Mesenchymal stem cell (in vitro differentiated cells and primary cell): ENCODE data around the gene ASF1B.

Source experiments
- DNase-seq: peaks from one replicate; pipeline ENCODE4 v3.0.0-alpha.2; 2013
- H2AFZ ChIP-seq: one replicate; pipeline ENCODE4 v1.6.1; 2013; ENCODE audit warnings: low read depth, mild to moderate bottlenecking, control low read depth, inconsistent platforms, low read length, moderate library complexity
- H2AK5ac ChIP-seq: 2 replicates; pipeline ENCODE4 v1.6.1; 2013; ENCODE audit warnings: low read length, moderate library complexity, mild to moderate bottlenecking, inconsistent platforms; ENCODE audit not compliant: severe bottlenecking
- H2BK120ac ChIP-seq: one replicate; pipeline ENCODE4 v1.6.1; 2013; ENCODE audit warnings: low read depth, mild to moderate bottlenecking, inconsistent platforms, low read length, moderate library complexity
- H2BK12ac ChIP-seq, 2 experiments: one replicate each; pipeline ENCODE4 v1.6.1; 2013; ENCODE audit warnings: inconsistent platforms in 2 of 2, low read length in 2 of 2, mild to moderate bottlenecking in 2 of 2, moderate library complexity in 2 of 2, control low read depth in 1 of 2
- H2BK15ac ChIP-seq: one replicate; pipeline ENCODE4 v1.6.1; 2013; ENCODE audit warnings: mild to moderate bottlenecking, low read depth, inconsistent platforms; ENCODE audit not compliant: poor library complexity, severe bottlenecking
- H2BK5ac ChIP-seq: 2 replicates; pipeline ENCODE4 v1.6.1; 2013; ENCODE audit warnings: low read depth, mild to moderate bottlenecking, low read length, control low read depth, inconsistent platforms; ENCODE audit not compliant: poor library complexity, severe bottlenecking
- H3K14ac ChIP-seq, 2 experiments: one replicate each; pipeline ENCODE4 v1.6.1; 2013; ENCODE audit warnings: inconsistent platforms in 2 of 2, low read length in 2 of 2, control low read depth in 1 of 2, mild to moderate bottlenecking in 1 of 2, moderate library complexity in 1 of 2
- H3K18ac ChIP-seq, 2 experiments: one replicate each; pipeline ENCODE4 v1.6.1; 2013; ENCODE audit warnings: inconsistent platforms in 2 of 2, low read length in 2 of 2, control low read depth in 1 of 2, low read depth in 1 of 2, mild to moderate bottlenecking in 1 of 2
- H3K23ac ChIP-seq, 2 experiments: one replicate each; pipeline ENCODE4 v1.6.1; 2013; ENCODE audit warnings: inconsistent platforms in 2 of 2, low read length in 2 of 2, mild to moderate bottlenecking in 2 of 2, moderate library complexity in 2 of 2, control low read depth in 1 of 2
- H3K27ac ChIP-seq: 2 replicates; pipeline ENCODE4 v1.5.1; 2013; ENCODE audit warnings: mild to moderate bottlenecking, moderate library complexity, low read length, control low read depth, inconsistent platforms; ENCODE audit not compliant: poor library complexity, severe bottlenecking
- H3K27me3 ChIP-seq, 2 experiments: 2 replicates each; pipeline versions ENCODE4 v1.6.1 to v1.7.0; 2013; ENCODE audit warnings: low read length in 2 of 2, mild to moderate bottlenecking in 2 of 2, moderate library complexity in 2 of 2, control low read depth in 1 of 2, inconsistent platforms in 1 of 2; ENCODE audit not compliant: control insufficient read depth in 1 of 2, insufficient read depth in 1 of 2
- H3K36me3 ChIP-seq, 2 experiments: 2 replicates each; pipeline versions ENCODE4 v1.6.1 to v1.7.0; 2013; ENCODE audit warnings: low read length in 2 of 2, control low read depth in 1 of 2, inconsistent platforms in 1 of 2, low read depth in 1 of 2, mild to moderate bottlenecking in 1 of 2; ENCODE audit not compliant: insufficient read depth in 2 of 2, control insufficient read depth in 1 of 2
- H3K4ac ChIP-seq, 2 experiments: one replicate each; pipeline ENCODE4 v1.6.1; 2013; ENCODE audit warnings: inconsistent platforms in 2 of 2, low read length in 2 of 2, mild to moderate bottlenecking in 2 of 2, moderate library complexity in 2 of 2, control low read depth in 1 of 2, low read depth in 1 of 2
- H3K4me1 ChIP-seq: 2 replicates; pipeline ENCODE4 v1.6.1; 2013; ENCODE audit warnings: low read depth, low read length, control low read depth; ENCODE audit not compliant: control insufficient read depth, insufficient read depth
- H3K4me2 ChIP-seq: 2 replicates; pipeline ENCODE4 v1.6.1; 2013; ENCODE audit warnings: low read length, mild to moderate bottlenecking, inconsistent platforms; ENCODE audit not compliant: poor library complexity, severe bottlenecking
- H3K4me3 ChIP-seq, 2 experiments: 2 replicates each; pipeline versions ENCODE4 v1.5.1 to v1.7.0; 2013; ENCODE audit warnings: low read length in 2 of 2, mild to moderate bottlenecking in 2 of 2, control low read depth in 1 of 2, low read depth in 1 of 2; ENCODE audit not compliant: insufficient read depth in 1 of 2
- H3K79me1 ChIP-seq: replicated peaks from 2 replicates; pipeline ENCODE4 v1.6.1; 2013; ENCODE audit warnings: mild to moderate bottlenecking, control low read depth, low read length, inconsistent platforms; ENCODE audit not compliant: poor library complexity, severe bottlenecking
- H3K9ac ChIP-seq: 2 replicates; pipeline ENCODE4 v1.7.0; 2013; ENCODE audit warnings: mild to moderate bottlenecking, low read length, moderate library complexity
- H3K9me3 ChIP-seq: 2 replicates; pipeline ENCODE4 v1.7.0; 2013; ENCODE audit warnings: mild to moderate bottlenecking, low read length; ENCODE audit not compliant: control insufficient read depth
- H4K8ac ChIP-seq: one replicate; pipeline ENCODE4 v1.6.1; 2013; ENCODE audit warnings: inconsistent platforms, mild to moderate bottlenecking, low read length, moderate library complexity
- H4K91ac ChIP-seq: one replicate; pipeline ENCODE4 v1.6.1; 2013; ENCODE audit warnings: mild to moderate bottlenecking, low read length, inconsistent platforms
- WGBS: methylation state at CpG from one replicate; pipeline ENCODE4 v1.1.7; 2013; ENCODE audit warnings: mixed read lengths; 5-methylcytosine and 5-hydroxymethylcytosine counted together

Gene ASF1B

DNA sequence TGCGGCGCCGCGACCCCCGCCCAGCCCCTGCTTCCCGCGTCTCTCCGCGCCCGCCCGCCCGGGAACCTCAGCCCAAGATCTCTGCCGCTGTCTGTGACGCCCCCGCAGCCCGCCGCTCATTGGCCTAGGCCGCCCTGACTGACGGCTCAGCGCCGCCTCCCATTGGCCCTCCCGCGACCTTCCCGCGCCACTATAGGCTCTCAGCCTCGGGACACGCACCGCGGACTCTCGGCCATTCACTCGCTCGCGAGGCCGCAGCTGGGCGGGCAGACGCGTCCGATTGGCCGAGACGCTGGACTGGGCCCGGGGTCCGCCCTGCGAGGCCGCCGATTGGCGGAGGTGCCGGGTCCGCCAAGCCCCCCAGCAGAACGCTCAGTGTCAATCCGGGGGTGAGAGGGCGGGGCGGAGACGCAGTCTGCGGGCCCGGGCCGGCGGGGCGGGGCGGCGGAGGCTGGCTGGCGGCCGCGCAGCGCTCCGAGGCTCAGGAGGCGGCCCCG is 18.7 kb downstream of the ASF1B start, which contains the start of gene PRKACA:
PRKACA (minus strand) TSS at position 95 of the 497 bp plus-strand sequence. CDS start 215 bp downstream, outside the sequence.
- Histone ChIP-seq H3K23ac (peak within 1 kb of the TSS in 1 of 2 experiments; percentile 30), H2BK120ac (no peak within 1 kb of the TSS), H3K18ac (peak within 1 kb of the TSS; percentile 64 to 87), H2BK15ac (no peak within 1 kb of the TSS), H3K4me3 (peak within 1 kb of the TSS; percentile 80 to 94), H2BK12ac (peak within 1 kb of the TSS in 1 of 2 experiments; percentile 32), H3K9me3 (no peaks in the 10 kb centered on the region), H3K27me3 (no peaks in the 10 kb centered on the region), H3K4me2 (peak within 1 kb of the TSS; percentile 78), H2BK5ac (peak within 1 kb of the TSS; percentile 4), H2AFZ (peak within 1 kb of the TSS; percentile 74), H3K27ac (peak within 1 kb of the TSS; percentile 87), H4K8ac (peak within 1 kb of the TSS; percentile 87), H3K14ac (peak within 1 kb of the TSS in 1 of 2 experiments; percentile 95), H3K9ac (peak within 1 kb of the TSS; percentile 99), H2AK5ac (peak within 1 kb of the TSS; percentile 76), H3K36me3 (peaks cover 0 to 4% of the 10 kb centered on the region in 2 experiments), H3K79me1 (peaks cover 33% of the 10 kb centered on the region), H4K91ac (peak within 1 kb of the TSS; percentile 81), H3K4ac (peak within 1 kb of the TSS; percentile 89 to 95), H3K4me1 (peaks cover 38% of the 10 kb centered on the region)
- WGBS, result under 1% methylated on average over 42 of the region's 67 CpGs
- DNase-seq, result peak; percentile 99

DNA sequence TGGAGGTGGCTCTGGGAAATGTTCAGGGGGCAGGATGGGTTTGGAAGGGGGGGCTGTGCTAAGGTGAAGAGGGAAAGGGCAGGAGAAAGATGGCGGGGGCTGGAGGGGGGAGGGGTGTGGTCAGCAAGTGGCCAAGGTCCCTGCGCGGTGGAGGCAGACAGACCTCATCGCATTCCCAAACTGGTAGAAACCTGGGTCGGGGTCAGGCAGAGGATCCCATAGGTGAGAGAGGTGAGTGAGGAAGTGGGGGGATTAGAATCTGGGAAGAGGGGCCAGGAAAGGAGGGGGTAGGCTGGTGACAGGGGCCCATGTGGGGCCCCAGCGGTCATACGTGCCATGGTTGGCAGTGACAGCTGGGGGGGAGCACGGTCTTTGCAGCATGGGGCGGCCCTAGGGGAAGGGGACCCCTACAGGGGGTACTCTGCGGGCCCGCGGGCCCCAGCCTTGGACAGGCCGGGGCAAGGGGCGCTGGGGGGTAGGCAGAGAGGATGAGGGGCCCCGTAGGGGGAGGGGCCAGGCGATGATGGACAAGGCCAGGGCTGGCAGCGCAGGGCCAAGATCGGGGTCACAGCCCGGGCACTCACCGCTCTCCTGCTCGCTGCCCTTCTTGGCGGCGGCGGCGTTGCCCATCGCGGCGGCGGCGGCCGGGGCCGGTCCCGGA is 19.3 kb downstream of the ASF1B start:
- Histone ChIP-seq H3K14ac (peak overlapping the region in 1 of 2 experiments; percentile 5), H2BK5ac (peak overlapping the region; percentile 4), H3K36me3 (peaks cover 0 to 4% of the 10 kb centered on the region in 2 experiments), H3K27ac (no peak overlapping the region), H4K8ac (no peak overlapping the region), H3K79me1 (peaks cover 35% of the 10 kb centered on the region), H3K4me3 (peak overlapping the region; percentile 80 to 94), H3K23ac (peak overlapping the region in 1 of 2 experiments; percentile 30), H2AFZ (no peak overlapping the region), H2BK12ac (peak overlapping the region in 1 of 2 experiments; percentile 32), H2BK120ac (no peak overlapping the region), H3K9me3 (no peaks in the 10 kb centered on the region), H2BK15ac (no peak overlapping the region), H3K4ac (peak overlapping the region; percentile 5 to 44), H3K9ac (peak overlapping the region; percentile 88), H3K27me3 (no peaks in the 10 kb centered on the region), H3K4me2 (peak overlapping the region; percentile 78), H2AK5ac (no peak overlapping the region), H3K18ac (peak overlapping the region in 1 of 2 experiments; percentile 64), H4K91ac (peak overlapping the region; percentile 25), H3K4me1 (peaks cover 44% of the 10 kb centered on the region)
- no peak for DNase-seq
- WGBS, result under 1% methylated on average over 27 of the region's 33 CpGs

DNA sequence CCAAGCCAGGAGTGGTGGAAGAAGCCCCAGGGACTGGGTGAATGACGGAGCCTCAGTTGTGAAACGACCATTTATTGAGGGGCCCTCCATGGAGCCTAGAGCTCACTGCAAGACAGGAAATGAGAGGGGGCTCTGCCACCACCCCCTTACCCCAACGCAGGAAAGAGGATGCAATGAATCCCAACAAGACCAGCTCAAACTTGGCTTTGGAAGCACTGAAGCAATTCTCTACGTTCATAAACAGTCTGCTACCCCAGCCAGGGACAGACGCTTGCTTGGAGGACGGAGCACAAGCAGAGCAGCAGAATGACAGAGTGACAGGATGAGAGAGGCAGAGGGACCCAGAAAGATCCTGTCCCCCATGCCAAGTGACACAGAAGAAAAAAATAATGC is 19.9 kb downstream of the ASF1B start:
- Histone ChIP-seq H3K4me2 (peak overlapping the region; percentile 78), H3K27ac (no peak overlapping the region), H3K4me3 (peak overlapping the region; percentile 80 to 94), H4K8ac (no peak overlapping the region), H4K91ac (peak overlapping the region; percentile 25), H3K79me1 (peaks cover 38% of the 10 kb centered on the region), H2AK5ac (no peak overlapping the region), H3K14ac (peak overlapping the region in 1 of 2 experiments; percentile 53), H3K23ac (peak overlapping the region in 1 of 2 experiments; percentile 44), H2AFZ (no peak overlapping the region), H2BK12ac (no peak overlapping the region), H3K27me3 (no peaks in the 10 kb centered on the region), H3K4ac (peak overlapping the region in 1 of 2 experiments; percentile 44), H2BK120ac (no peak overlapping the region), H2BK15ac (no peak overlapping the region), H3K9ac (peak overlapping the region; percentile 88), H3K18ac (peak overlapping the region in 1 of 2 experiments; percentile 64), H3K36me3 (peaks cover 0 to 4% of the 10 kb centered on the region in 2 experiments), H2BK5ac (no peak overlapping the region), H3K9me3 (no peaks in the 10 kb centered on the region), H3K4me1 (peaks cover 49% of the 10 kb centered on the region)
- 7% methylated on average over 6 of the region's 6 CpGs for WGBS
- DNase-seq, result no peak

DNA sequence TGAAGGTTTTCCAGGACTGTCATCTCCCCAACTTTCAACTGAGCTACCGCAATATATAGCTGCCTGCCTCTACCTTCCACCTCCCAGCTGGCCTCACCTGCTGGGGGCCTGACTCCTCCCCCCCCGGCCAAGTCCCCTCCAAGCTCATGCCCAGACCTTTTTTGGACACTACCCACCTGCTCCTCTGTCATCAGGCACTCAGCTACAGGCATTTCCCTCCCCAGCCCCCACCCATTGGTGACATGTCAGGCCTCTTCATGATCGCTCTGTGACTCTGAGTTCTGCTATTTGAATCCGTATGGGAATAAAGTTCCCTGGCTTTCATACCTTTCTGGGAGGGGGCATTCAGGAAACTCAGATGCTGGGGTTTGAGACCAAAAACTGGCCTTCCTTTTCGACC is 20.6 kb downstream of the ASF1B start:
- 79% methylated on average over 5 of the region's 5 CpGs for WGBS
- H3K27me3 ChIP-seq, result no peaks in the 10 kb centered on the region
- no peak overlapping the region for H4K91ac ChIP-seq
- H2BK120ac ChIP-seq, result no peak overlapping the region
- H3K9me3 ChIP-seq, result no peaks in the 10 kb centered on the region
- no peak overlapping the region for H2BK12ac ChIP-seq
- no peak overlapping the region for H3K4ac ChIP-seq
- no peak overlapping the region for H2BK15ac ChIP-seq
- peak overlapping the region; percentile 88 for H3K9ac ChIP-seq
- H3K4me2 ChIP-seq, result no peak overlapping the region
- DNase-seq, result no peak
- H3K23ac ChIP-seq, result no peak overlapping the region
- no peak overlapping the region for H3K27ac ChIP-seq
- no peak overlapping the region for H2AK5ac ChIP-seq
- no peak overlapping the region for H3K14ac ChIP-seq
- H3K36me3 ChIP-seq, result peaks cover 0 to 4% of the 10 kb centered on the region in 2 experiments
- peaks cover 52% of the 10 kb centered on the region for H3K4me1 ChIP-seq
- H3K4me3 ChIP-seq, result peak overlapping the region in 1 of 2 experiments; percentile 94
- H4K8ac ChIP-seq, result no peak overlapping the region
- no peak overlapping the region for H2BK5ac ChIP-seq
- H2AFZ ChIP-seq, result no peak overlapping the region
- no peak overlapping the region for H3K18ac ChIP-seq
- H3K79me1 ChIP-seq, result peaks cover 42% of the 10 kb centered on the region
